Activated CD4-positive, alpha-beta memory T cell treated with anti-CD3 and anti-CD28 coated beads, Interleukin-2, amount 10 ng/mL, durations not matched to agents 7 days and 5 days (primary cell): ENCODE measurements around the gene GDPD4. TPM values are rescaled to one million over a fixed set of nuclear protein-coding genes. Genes with fewer than 3 reads are reported as not detected.

Experiments used
- CTCF ChIA-PET: fragments of 350-600 bp; sonication (Branson Sonifier 250); formaldehyde crosslinking; loops from one replicate; lab custom pipeline; 2021; ENCODE audit warnings: antibody characterized with exemption, inconsistent platforms; lab: Charles Lee
- POLR2A ChIA-PET: fragments of 350-600 bp; sonication (Branson Sonifier 250); formaldehyde crosslinking; loops from one replicate; lab custom pipeline; 2021; ENCODE audit warnings: antibody characterized with exemption; lab: Charles Lee
- DNase-seq: peaks from one replicate; pipeline ENCODE4 v3.0.0-alpha.2; 2020
- H3K27ac Mint-ChIP-seq: one replicate; pipeline ENCODE4 v1.8.0; 2021; ENCODE audit warnings: mild to moderate bottlenecking, mixed read lengths
- H3K27me3 Mint-ChIP-seq: one replicate; pipeline ENCODE4 v1.8.0; 2021; ENCODE audit warnings: mixed read lengths
- H3K36me3 Mint-ChIP-seq: one replicate; pipeline ENCODE4 v1.8.0; 2021; ENCODE audit warnings: low read depth, mixed read lengths
- H3K4me1 Mint-ChIP-seq: one replicate; pipeline ENCODE4 v1.8.0; 2021; ENCODE audit warnings: mixed read lengths
- H3K4me3 Mint-ChIP-seq: one replicate; pipeline ENCODE4 v1.8.0; 2021; ENCODE audit warnings: mild to moderate bottlenecking, mixed read lengths
- H3K9me3 Mint-ChIP-seq: one replicate; pipeline ENCODE4 v1.8.0; 2021; ENCODE audit warnings: mixed read lengths
- total RNA-seq, 2 experiments: library from RNA; stranded (reverse); gene quantifications; one replicate each; pipeline ENCODE4 v1.2.3, GENCODE V29; 2021

The GDPD4 gene
- total RNA-seq, 2 experiments from 2014 or later = not detected

GRCh38 chr11:77204754-77205466, 96.6 kb downstream of the GDPD4 start:
- Mint-ChIP-seq H3K4me3 (no peak overlapping the region), H3K27ac (no peak overlapping the region), H3K9me3 (no peaks in the 10 kb centered on the region), H3K4me1 (no peaks in the 10 kb centered on the region), H3K36me3 (no peaks in the 10 kb centered on the region), H3K27me3 (no peaks in the 10 kb centered on the region)
- ChIA-PET POLR2A (no interaction called here), CTCF (interaction anchor here (1.4 kb wide), 1 partner anchor 343 kb away, joined by 3 read pairs; no protein-coding TSS in a partner anchor)
- DNase-seq = no peak

- Mint-ChIP-seq H3K4me3 (no peak overlapping the region), H3K36me3 (no peaks in the 10 kb centered on the region), H3K4me1 (no peaks in the 10 kb centered on the region), H3K27me3 (no peaks in the 10 kb centered on the region), H3K27ac (no peak overlapping the region), H3K9me3 (no peaks in the 10 kb centered on the region)
- DNase-seq = no peak
- ChIA-PET CTCF (interaction anchor here (1.4 kb wide), 1 partner anchor 344 kb away, joined by 3 read pairs; no protein-coding TSS in a partner anchor), POLR2A (no interaction called here)
Measured at GRCh38 chr11:77203901-77204753, 97.4 kb downstream of the GDPD4 start.

GRCh38 chr11:77202941-77203900, 98.3 kb downstream of the GDPD4 start:
- no peaks in the 10 kb centered on the region for H3K27me3 Mint-ChIP-seq
- no peak overlapping the region for H3K27ac Mint-ChIP-seq
- H3K9me3 Mint-ChIP-seq = no peaks in the 10 kb centered on the region

GRCh38 chr11:77201991-77202841, 99.3 kb downstream of the GDPD4 start:
- no peak overlapping the region for H3K4me3 Mint-ChIP-seq
- no peak overlapping the region for H3K27ac Mint-ChIP-seq
- H3K27me3 Mint-ChIP-seq = no peaks in the 10 kb centered on the region
- no peaks in the 10 kb centered on the region for H3K4me1 Mint-ChIP-seq
- no peaks in the 10 kb centered on the region for H3K9me3 Mint-ChIP-seq
- CTCF ChIA-PET = no interaction called here
- DNase-seq = no peak
- POLR2A ChIA-PET = no interaction called here
- H3K36me3 Mint-ChIP-seq = no peaks in the 10 kb centered on the region

More at GRCh38 chr11:77202941-77203900, 98.3 kb downstream of the GDPD4 start:
- CTCF ChIA-PET = no interaction called here
- Mint-ChIP-seq H3K4me3 (no peak overlapping the region), H3K36me3 (no peaks in the 10 kb centered on the region), H3K4me1 (no peaks in the 10 kb centered on the region)
- DNase-seq = no peak
- POLR2A ChIA-PET = no interaction called here

- ChIA-PET CTCF (no interaction called here), POLR2A (no interaction called here)
- no peaks in the 10 kb centered on the region for H3K27me3 Mint-ChIP-seq
- no peak overlapping the region for H3K27ac Mint-ChIP-seq
- DNase-seq = no peak
- H3K4me1 Mint-ChIP-seq = no peaks in the 10 kb centered on the region
- no peaks in the 10 kb centered on the region for H3K9me3 Mint-ChIP-seq
- no peak overlapping the region for H3K4me3 Mint-ChIP-seq
- H3K36me3 Mint-ChIP-seq = no peaks in the 10 kb centered on the region
Measured at GRCh38 chr11:77201370-77201769, 100.1 kb downstream of the GDPD4 start.

GRCh38 chr11:77200351-77201268, 100.9 kb downstream of the GDPD4 start:
- CTCF ChIA-PET = interaction anchor here (0.8 kb wide), 1 partner anchor 74 kb away, joined by 3 read pairs; no protein-coding TSS in a partner anchor
- no peaks in the 10 kb centered on the region for H3K27me3 Mint-ChIP-seq
- H3K9me3 Mint-ChIP-seq = no peaks in the 10 kb centered on the region
- POLR2A ChIA-PET = no interaction called here
- no peak overlapping the region for H3K4me3 Mint-ChIP-seq
- H3K4me1 Mint-ChIP-seq = no peaks in the 10 kb centered on the region
- no peaks in the 10 kb centered on the region for H3K36me3 Mint-ChIP-seq
- no peak overlapping the region for H3K27ac Mint-ChIP-seq
- DNase-seq = no peak

- DNase-seq = no peak
- H3K4me3 Mint-ChIP-seq = no peak overlapping the region
- H3K4me1 Mint-ChIP-seq = no peaks in the 10 kb centered on the region
- ChIA-PET CTCF (no interaction called here), POLR2A (no interaction called here)
- H3K36me3 Mint-ChIP-seq = no peaks in the 10 kb centered on the region
- no peak overlapping the region for H3K27ac Mint-ChIP-seq
- no peaks in the 10 kb centered on the region for H3K27me3 Mint-ChIP-seq
- no peaks in the 10 kb centered on the region for H3K9me3 Mint-ChIP-seq
Measured at GRCh38 chr11:77199137-77199745, 102.2 kb downstream of the GDPD4 start.

- DNase-seq = no peak
- Mint-ChIP-seq H3K27ac (no peak overlapping the region), H3K9me3 (no peaks in the 10 kb centered on the region), H3K36me3 (no peaks in the 10 kb centered on the region), H3K4me1 (no peaks in the 10 kb centered on the region), H3K4me3 (no peak overlapping the region), H3K27me3 (no peaks in the 10 kb centered on the region)
- ChIA-PET CTCF (no interaction called here), POLR2A (no interaction called here)
Measured at GRCh38 chr11:77198440-77198849, 103.0 kb downstream of the GDPD4 start.

- POLR2A ChIA-PET = no interaction called here
- Mint-ChIP-seq H3K4me3 (no peak overlapping the region), H3K36me3 (no peaks in the 10 kb centered on the region), H3K27me3 (no peaks in the 10 kb centered on the region), H3K9me3 (no peaks in the 10 kb centered on the region), H3K4me1 (no peaks in the 10 kb centered on the region), H3K27ac (no peak overlapping the region)
- no peak for DNase-seq
- CTCF ChIA-PET = interaction anchor here (2.4 kb wide), 1 partner anchor 421 kb away, joined by 5 read pairs; no protein-coding TSS in a partner anchor
Measured at GRCh38 chr11:77197626-77198320, 103.7 kb downstream of the GDPD4 start.

- no peaks in the 10 kb centered on the region for H3K36me3 Mint-ChIP-seq
- H3K9me3 Mint-ChIP-seq = no peaks in the 10 kb centered on the region
- H3K4me1 Mint-ChIP-seq = no peaks in the 10 kb centered on the region
- H3K4me3 Mint-ChIP-seq = no peak overlapping the region
- DNase-seq = no peak
- H3K27me3 Mint-ChIP-seq = no peaks in the 10 kb centered on the region
- CTCF ChIA-PET = interaction anchor here (2.4 kb wide), 1 partner anchor 422 kb away, joined by 5 read pairs; no protein-coding TSS in a partner anchor
- POLR2A ChIA-PET = no interaction called here
- no peak overlapping the region for H3K27ac Mint-ChIP-seq
Measured at GRCh38 chr11:77196961-77197360, 104.5 kb downstream of the GDPD4 start.
